Stimulated activated CD4-positive, alpha-beta T cell treated with anti-CD3 and anti-CD28 coated beads, Interleukin-15, amount 100 ng/mL, for 48 hours (primary cell): ENCODE data around the gene CELA2B.
A peak's percentile ranks its signal among the peaks of the same experiment; 100 is the strongest.

Source experiments
- DNase-seq, 2 donors: peaks; one replicate each; pipeline ENCODE4 v3.0.0-alpha.2; 2020; ENCODE audit warnings: low read depth in 2 of 2

The CELA2B gene

GRCh38 chr1:15526021-15526489 lies 50.2 kb downstream of the CELA2B start:
- no peak for DNase-seq

GRCh38 chr1:15526490-15527339 lies 50.8 kb downstream of the CELA2B start, which contains the start of gene DNAJC16:
TSS of gene DNAJC16 (plus strand) at chr1:15526848. CDS start at chr1:15529106, 2,258 bp downstream.
- peak; percentile 96 to 97 for DNase-seq

- DNase-seq: no peak
Measured at GRCh38 chr1:15531003-15531402, 55.1 kb downstream of the CELA2B start.

- no peak for DNase-seq
Measured at GRCh38 chr1:15531682-15532081, 55.8 kb downstream of the CELA2B start.

- DNase-seq: no peak
Measured at GRCh38 chr1:15538771-15539170, 62.9 kb downstream of the CELA2B start.

- no peak for DNase-seq
Measured at GRCh38 chr1:15540186-15540585, 64.3 kb downstream of the CELA2B start.
